Kidney (tissue), 14 donors: ENCODE results near the gene FCN1. TPM values are rescaled to one million over a fixed set of nuclear protein-coding genes. Genes with fewer than 3 reads are reported as not detected.

Source experiments
- DNase-seq, 5 donors: peaks; one replicate each; pipeline ENCODE4 v3.0.0-alpha.2; 2013 to 2020
- FAIRE-seq: peaks from 2 replicates; lab custom pipeline; 2012; peaks lifted over from hg19 to GRCh38; lab: Jason Lieb, UNC
- H3K27ac ChIP-seq, 2 donors: one replicate each; pipeline ENCODE4 v1.7.0; 2013; ENCODE audit warnings: low read depth in 2 of 2, low read length in 2 of 2, inconsistent platforms in 1 of 2
- H3K27me3 ChIP-seq: one replicate; pipeline ENCODE4 v1.7.1; 2013; ENCODE audit warnings: low read length, inconsistent platforms; ENCODE audit not compliant: control insufficient read depth, insufficient read depth
- H3K36me3 ChIP-seq, 3 donors: one replicate each; pipeline versions ENCODE4 v1.7.0 to v1.7.1; 2013; ENCODE audit warnings: low read length in 3 of 3, control low read depth in 1 of 3, inconsistent platforms in 1 of 3; ENCODE audit not compliant: insufficient read depth in 3 of 3, control insufficient read depth in 2 of 3
- H3K4me1 ChIP-seq, 3 donors: one replicate each; pipeline versions ENCODE4 v1.7.0 to v1.7.1; 2013; ENCODE audit warnings: low read length in 3 of 3, inconsistent platforms in 1 of 3, low read depth in 1 of 3; ENCODE audit not compliant: control insufficient read depth in 2 of 3, insufficient read depth in 2 of 3
- H3K4me3 ChIP-seq, 3 donors: one replicate each; pipeline versions ENCODE4 v1.7.0 to v1.8.1; 2013; ENCODE audit warnings: low read length in 3 of 3, control low read depth in 1 of 3, inconsistent platforms in 1 of 3
- H3K9ac ChIP-seq, 3 donors: one replicate each; pipeline versions ENCODE4 v1.7.0 to v1.7.1; 2013; ENCODE audit warnings: low read length in 3 of 3, control low read depth in 1 of 3, inconsistent platforms in 1 of 3
- H3K9me3 ChIP-seq, 3 donors: one replicate each; pipeline versions ENCODE4 v1.7.0 to v1.7.1; 2013; ENCODE audit warnings: low read length in 3 of 3, control low read depth in 1 of 3, inconsistent platforms in 1 of 3; ENCODE audit not compliant: control insufficient read depth in 2 of 3, insufficient read depth in 1 of 3
- intact Hi-C: fragments of 100-400 bp; cut with DNase I; formaldehyde crosslinking; loops from one replicate; pipeline ENCODE4 v1.11.1; 2022
- polyA plus RNA-seq: library from polyadenylated mRNA; stranded (reverse); fragments of 350-450 nt; fragmentation: Illumina TruSeq; extraction: RNeasy Lipid Tissue Mini Kit (QIAGEN cat#74804); gene quantifications from one replicate; pipeline ENCODE4 v1.2.3, GENCODE V29; 2014; ENCODE audit warnings: low read depth, low replicate concordance; ENCODE audit not compliant: insufficient read depth
- total RNA-seq: library from RNA; stranded (reverse); fragmentation: NEBNext Ultra II Directional; extraction: Animal tissue kit (Norgen Biotek cat#: 25700); gene quantifications from one replicate; pipeline ENCODE4 v1.2.1, GENCODE V29; 2021
- TF ChIP-seq, protein P1 (sequence below): IDR thresholded peaks from 3 replicates; pipeline ENCODE4 v1.5.1; 2012; ENCODE audit warnings: mild to moderate bottlenecking, moderate library complexity, borderline replicate concordance; ENCODE audit not compliant: insufficient read depth; ENCODE audit errors: extremely low read depth
- donor health status: control.
- donor health status: control.
- donor health status: control.
- donor health status: control.
- donor health status: control.
- donor health status: DM: yes; HTN: yes; CAD: no.
- donor health status: Normal renal cell carcinoma (clear cell type).

The FCN1 gene
- total and polyA plus RNA-seq, 2 donors from 2014 or later = 3.2 to 13.0 TPM

DNA sequence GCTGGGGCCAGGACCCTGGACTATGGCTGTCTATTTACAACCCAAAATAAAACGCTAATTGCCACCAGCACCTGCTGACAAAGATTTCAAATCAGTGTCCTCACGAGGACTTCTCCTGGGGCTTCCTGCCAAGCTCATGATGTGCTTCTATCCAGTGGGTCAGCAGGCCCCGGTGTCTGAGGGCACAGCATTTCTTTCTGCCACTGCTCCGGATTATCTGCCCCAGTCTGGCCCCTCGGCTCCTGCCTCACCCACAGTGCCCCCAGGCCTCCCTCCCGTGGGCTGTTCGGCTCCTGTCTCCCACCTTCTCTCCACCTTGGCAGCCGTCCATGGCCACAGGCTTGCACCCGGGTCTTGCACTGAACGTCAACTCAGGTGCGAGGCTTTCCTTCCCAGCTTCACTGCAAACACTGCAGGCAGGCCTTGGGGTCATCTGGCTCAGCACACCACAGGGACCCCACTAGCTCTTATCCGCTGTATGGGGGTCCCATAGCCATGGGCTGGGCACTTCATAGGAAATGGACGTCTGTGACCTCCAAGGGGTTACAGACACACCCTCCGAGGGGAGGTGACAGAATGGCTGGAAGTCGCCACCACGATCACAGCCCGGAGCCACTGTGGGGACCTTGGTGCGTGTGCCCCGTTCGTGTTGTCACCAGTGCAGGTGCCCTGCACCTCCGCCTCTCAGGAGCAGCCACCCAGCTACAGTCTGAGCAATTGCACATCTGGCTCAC lies 43.8 kb upstream of the FCN1 start:
- DNase-seq = peak in 2 of 5 donors; percentile 32 to 42
- TF ChIP-seq, protein P1, sequence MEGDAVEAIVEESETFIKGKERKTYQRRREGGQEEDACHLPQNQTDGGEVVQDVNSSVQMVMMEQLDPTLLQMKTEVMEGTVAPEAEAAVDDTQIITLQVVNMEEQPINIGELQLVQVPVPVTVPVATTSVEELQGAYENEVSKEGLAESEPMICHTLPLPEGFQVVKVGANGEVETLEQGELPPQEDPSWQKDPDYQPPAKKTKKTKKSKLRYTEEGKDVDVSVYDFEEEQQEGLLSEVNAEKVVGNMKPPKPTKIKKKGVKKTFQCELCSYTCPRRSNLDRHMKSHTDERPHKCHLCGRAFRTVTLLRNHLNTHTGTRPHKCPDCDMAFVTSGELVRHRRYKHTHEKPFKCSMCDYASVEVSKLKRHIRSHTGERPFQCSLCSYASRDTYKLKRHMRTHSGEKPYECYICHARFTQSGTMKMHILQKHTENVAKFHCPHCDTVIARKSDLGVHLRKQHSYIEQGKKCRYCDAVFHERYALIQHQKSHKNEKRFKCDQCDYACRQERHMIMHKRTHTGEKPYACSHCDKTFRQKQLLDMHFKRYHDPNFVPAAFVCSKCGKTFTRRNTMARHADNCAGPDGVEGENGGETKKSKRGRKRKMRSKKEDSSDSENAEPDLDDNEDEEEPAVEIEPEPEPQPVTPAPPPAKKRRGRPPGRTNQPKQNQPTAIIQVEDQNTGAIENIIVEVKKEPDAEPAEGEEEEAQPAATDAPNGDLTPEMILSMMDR = no peak
- Histone ChIP-seq H3K9ac (no peak overlapping the region), H3K9me3 (peaks cover 0 to 6% (median 0%) of the 10 kb centered on the region in 3 donors), H3K4me1 (no peaks in the 10 kb centered on the region), H3K27me3 (no peaks in the 10 kb centered on the region), H3K4me3 (no peak overlapping the region), H3K36me3 (no peaks in the 10 kb centered on the region), H3K27ac (no peak overlapping the region)
- FAIRE-seq = no peak
- intact Hi-C loops = no loop called here

DNA sequence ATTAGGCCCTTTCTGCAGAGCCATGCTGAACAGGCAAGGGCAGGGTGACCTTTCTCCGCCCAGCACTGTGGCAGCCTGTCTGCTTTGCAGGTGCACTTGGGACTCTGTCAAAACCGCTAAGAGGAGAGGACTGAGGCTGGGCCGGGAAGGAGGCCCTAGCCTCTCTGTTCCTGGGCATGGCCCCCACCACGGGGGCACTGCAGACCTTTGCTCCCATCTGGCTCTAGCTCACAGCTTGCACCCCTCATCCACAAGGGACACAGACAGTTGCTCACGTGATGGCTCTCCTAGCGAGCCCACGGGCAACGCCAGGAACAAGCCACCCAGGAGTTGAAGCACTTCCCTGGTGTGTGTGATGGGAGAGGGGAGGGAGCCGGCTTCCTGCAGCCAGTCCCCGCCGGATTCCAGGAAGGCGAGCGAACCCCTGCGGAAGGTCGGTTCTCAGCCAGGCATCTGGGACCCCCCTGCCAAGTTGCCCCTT lies 43.0 kb upstream of the FCN1 start:
- FAIRE-seq = no peak
- H3K27me3 ChIP-seq = no peaks in the 10 kb centered on the region
- TF ChIP-seq, protein P1 = no peak

DNA sequence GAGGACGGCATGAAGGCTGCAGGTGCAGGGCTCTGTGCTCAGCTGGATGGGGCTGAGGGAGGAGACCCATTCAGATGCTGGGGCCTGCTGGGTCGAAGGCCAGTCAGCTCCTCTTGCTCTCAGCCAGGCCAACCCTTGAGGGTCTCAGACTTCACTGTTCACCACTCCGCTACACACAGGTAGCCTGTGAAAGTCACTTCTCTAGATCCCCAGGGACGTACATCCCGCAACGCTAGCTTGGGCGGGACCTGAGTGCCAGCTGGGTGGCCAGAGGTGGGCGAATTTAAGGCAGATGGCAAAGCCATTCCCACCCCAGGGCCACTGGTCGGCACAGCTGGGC lies 42.2 kb upstream of the FCN1 start:
- TF ChIP-seq, protein P1 = no peak
- peaks cover 0 to 6% (median 0%) of the 10 kb centered on the region in 3 donors for H3K9me3 ChIP-seq
- no peaks in the 10 kb centered on the region for H3K4me1 ChIP-seq
- no peaks in the 10 kb centered on the region for H3K36me3 ChIP-seq
- no peak overlapping the region for H3K4me3 ChIP-seq
- H3K27ac ChIP-seq = no peak overlapping the region
- FAIRE-seq = no peak
- intact Hi-C loops = no loop called here
- H3K27me3 ChIP-seq = no peaks in the 10 kb centered on the region
- no peak overlapping the region for H3K9ac ChIP-seq
- DNase-seq = peak in 1 of 5 donors; percentile 17

More for the DNA sequence above, 43.0 kb upstream of the FCN1 start:
- Histone ChIP-seq H3K9ac (no peak overlapping the region), H3K9me3 (peaks cover 0 to 6% (median 0%) of the 10 kb centered on the region in 3 donors), H3K36me3 (no peaks in the 10 kb centered on the region), H3K27ac (no peak overlapping the region), H3K4me3 (no peak overlapping the region), H3K4me1 (no peaks in the 10 kb centered on the region)
- DNase-seq = peak in 2 of 5 donors; percentile 36 to 59
- intact Hi-C loops = no loop called here
